HS-27A (cell line): ENCODE measurements around the gene PLA2G2E.
"Not testable (repeated sequence)": the region's sequence is repeated elsewhere in the genome, so short reads cannot be mapped to it uniquely, and the experiment has no call there.

ENCODE experiments used
- DNase-seq: peaks from one replicate; pipeline ENCODE4 v3.0.0-alpha.2; 2012; ENCODE audit warnings: low read depth, missing footprints

The PLA2G2E gene

DNA sequence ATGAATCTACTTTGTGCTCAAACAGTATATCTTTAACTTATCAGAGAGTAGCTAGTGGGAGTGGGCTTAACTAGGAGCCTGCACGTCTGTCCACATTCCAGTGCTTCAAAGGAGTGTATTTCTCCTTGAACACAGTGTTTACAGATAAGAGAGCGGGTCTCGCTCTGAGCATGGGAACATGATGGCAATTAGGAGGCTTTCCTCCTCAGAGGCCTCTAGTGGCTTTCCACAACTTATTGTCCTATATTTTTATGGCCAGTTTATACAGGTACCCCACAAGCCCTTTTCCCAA is 3.7 kb upstream of the PLA2G2E start:
- not testable (repeated sequence) for DNase-seq

GRCh38 chr1:19926296-19927129 is 3.1 kb upstream of the PLA2G2E start:
- no peak for DNase-seq

- no peak for DNase-seq
These were observed 2.1 kb upstream of the PLA2G2E start for GRCh38 chr1:19925342-19926070.

GRCh38 chr1:19923953-19924346 is 533 bp upstream of the PLA2G2E start:
- DNase-seq, result no peak

- DNase-seq, result no peak
These were observed 1.3 kb downstream of the PLA2G2E start for GRCh38 chr1:19922015-19922688.

DNA sequence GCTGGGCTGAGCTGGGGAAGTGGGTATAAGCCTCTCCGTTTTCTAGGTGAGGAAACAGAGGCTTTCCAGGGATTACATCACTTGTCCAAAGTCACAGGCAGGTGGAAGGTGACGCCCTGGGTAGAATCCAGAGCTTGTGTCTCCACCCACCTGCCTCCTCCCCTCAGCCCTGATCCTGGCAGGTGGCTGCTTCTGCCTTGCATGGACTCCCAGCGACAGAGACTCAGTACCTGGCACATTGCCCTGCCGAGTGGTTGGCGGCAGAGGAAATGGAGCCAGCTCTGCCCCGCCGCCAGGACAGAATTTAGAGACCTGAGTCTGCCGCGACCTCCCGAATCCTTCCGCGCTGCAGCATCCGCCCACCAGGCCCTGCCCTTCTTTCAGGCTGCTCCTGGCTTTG is 2.1 kb downstream of the PLA2G2E start:
- no peak for DNase-seq

GRCh38 chr1:19920132-19920710 is 3.2 kb downstream of the PLA2G2E start:
- DNase-seq, result no peak

GRCh38 chr1:19918057-19918456 is 5.4 kb downstream of the PLA2G2E start:
- DNase-seq, result peak; percentile 36

- DNase-seq, result no peak
These were observed 12.8 kb downstream of the PLA2G2E start for GRCh38 chr1:19910650-19911049.

GRCh38 chr1:19909971-19910370 is 13.4 kb downstream of the PLA2G2E start:
- DNase-seq, result no peak

DNA sequence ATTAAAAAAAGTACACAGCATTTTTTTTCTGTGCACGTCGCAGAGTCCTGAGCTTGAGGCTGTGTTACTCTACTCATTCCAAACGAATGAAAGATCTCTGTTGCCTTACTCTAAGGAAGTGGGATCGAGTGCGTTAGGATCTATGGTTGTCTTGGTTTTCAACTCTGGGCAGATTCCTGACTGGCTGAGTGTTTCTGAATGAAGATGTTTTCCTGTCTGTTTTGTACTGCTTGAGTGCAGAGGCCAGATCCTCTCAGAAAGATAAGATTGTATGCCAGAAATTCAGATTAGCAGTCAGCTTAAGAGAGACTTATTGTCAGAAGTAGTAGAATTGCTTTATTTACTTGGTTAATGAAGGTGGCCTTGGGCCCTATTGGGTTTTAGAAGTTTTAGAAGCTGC is 14.0 kb downstream of the PLA2G2E start:
- DNase-seq, result no peak

DNA sequence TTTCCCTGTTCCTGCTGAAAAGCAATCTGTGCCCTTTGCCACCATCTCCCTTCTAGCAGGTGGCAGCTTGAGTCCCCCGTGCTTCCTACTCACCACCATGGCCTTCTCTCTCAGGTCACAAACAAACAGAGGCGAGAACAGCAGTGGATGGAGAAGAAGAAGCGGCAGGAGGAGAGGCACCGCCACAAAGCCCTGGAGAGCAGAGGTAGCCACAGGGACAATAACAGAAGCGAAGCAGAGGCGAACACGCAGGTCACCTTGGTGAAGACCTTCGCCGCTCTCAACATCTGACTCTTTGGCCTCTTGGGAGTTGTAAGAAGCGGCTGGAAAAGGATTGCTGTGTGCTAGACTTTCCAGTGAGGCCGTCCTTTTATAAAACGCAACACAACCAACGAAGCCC is 16.0 kb downstream of the PLA2G2E start:
- DNase-seq, result no peak

- no peak for DNase-seq
These were observed 19.8 kb downstream of the PLA2G2E start for GRCh38 chr1:19903621-19904020.

GRCh38 chr1:19901653-19902052 is 21.8 kb downstream of the PLA2G2E start:
- no peak for DNase-seq

GRCh38 chr1:19894218-19894617 is 29.2 kb downstream of the PLA2G2E start:
- DNase-seq, result no peak

GRCh38 chr1:19893687-19894086 is 29.7 kb downstream of the PLA2G2E start:
- no peak for DNase-seq

DNA sequence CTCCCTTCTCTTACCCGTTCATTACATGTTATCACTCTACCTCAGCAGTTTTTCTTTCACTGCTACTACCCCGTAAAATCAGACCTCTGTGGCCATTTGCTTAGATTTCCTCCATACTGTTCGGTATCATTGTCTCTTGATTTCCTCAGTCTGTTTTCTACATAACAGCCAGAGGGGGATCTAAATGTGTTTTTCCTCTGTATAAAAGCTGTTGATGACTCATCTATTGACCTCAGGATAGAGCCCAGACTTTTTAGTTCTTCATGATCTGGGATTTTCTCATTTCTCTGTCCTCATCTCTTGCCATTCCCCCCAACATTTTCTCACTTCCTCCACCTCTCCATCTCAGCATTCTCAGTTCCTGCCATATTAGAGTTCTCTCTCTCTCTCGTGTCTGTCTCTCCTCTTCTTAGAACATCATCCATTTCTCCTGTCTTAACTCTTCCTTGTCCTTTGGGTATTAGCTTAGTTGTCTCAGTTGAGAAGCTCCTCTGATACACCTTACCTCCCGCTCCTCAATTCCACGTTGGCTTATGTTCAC is 30.7 kb downstream of the PLA2G2E start:
- DNase-seq, result no peak

DNA sequence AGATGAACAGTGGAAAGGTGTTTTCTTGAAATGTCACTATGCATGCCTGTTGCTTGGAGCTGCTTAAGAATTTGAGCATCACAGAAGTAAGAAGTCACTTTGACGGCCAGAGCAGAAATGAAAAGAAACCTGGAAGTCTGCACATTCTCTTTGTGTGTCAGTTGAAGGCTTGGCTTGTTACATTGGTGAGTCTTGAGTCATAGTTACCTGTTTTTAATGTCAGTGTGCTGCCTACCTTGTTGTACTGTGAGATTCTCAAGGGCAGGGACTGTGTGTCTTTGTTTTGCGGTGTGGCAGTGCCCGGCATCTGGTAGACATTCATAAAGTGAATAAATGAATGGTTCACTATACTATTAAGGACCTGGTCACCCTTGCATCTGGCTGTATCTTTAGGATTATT is 31.3 kb downstream of the PLA2G2E start:
- DNase-seq, result no peak

DNA sequence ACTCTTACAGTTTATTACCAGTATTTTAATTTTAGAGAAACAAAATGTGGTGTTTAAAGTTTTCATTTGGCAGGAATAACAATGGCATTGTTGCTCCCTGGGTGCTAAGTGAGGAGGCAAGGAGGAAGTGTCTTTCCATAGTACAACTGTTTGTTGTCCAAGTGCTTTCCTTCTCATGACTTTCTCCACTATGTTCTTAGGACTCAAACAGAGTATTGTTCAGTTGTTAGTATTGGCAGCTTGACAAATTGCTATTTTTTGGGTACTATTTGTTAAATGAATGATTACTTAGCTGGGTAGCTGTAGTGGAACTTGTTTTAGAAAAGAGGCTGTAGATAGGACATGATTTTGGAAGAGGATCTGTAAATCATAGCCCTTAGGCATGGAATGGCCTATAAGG is 33.8 kb downstream of the PLA2G2E start:
- DNase-seq, result no peak

DNA sequence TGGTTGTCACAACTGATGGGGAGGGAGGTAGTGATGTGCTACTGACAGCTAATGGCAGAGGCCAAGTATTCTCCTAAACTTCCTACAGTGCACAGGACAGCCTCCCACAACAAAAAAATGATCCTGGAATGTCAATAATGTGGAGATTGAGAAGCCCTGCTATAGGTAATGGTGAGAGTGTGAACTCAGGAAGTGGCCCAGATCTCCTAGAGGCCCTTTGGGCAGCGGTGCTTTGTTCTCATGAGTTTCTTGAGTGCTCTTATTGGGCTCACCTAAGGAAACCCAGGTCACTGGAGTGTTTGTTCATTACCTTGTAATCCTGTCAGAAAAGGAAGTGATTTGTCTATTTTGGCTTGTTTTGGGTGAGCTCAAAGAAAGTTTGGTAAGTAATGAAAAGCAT is 35.3 kb downstream of the PLA2G2E start:
- DNase-seq, result no peak

GRCh38 chr1:19885821-19886220 is 37.6 kb downstream of the PLA2G2E start:
- DNase-seq, result no peak

DNA sequence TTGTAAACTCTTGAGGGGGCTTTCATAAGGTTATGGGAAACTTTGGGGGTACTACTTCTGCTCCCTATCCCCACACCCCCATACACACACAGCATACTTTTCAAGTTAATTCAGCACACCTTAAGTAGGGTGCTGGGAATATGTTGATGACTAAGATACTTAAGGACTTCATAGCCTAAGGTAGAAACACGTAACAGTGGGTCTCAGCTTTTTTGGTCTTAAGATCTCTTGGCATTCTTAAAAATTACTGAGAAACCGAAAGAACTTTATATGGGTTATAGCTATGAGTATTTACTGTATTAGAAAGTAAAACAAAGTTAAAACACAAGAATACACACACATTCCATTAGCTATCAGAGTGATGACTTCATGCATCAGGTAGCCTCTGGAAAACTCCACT is 39.1 kb downstream of the PLA2G2E start:
- no peak for DNase-seq
